Vagina (tissue), 2 donors: ENCODE results near the gene SGIP1.

Experiments
- CTCF ChIP-seq, 3 experiments: fragments of 450-650 bp in 2 of 3; fragments of 200-600 bp in 1 of 3; sonication (generic) in 1 of 3; IDR thresholded peaks; one replicate each; pipeline ENCODE4 v1.5.1; 2017 to 2019; ENCODE audit warnings: antibody characterized with exemption in 3 of 3, mild to moderate bottlenecking in 2 of 3, moderate library complexity in 2 of 3
- POLR2AphosphoS5 ChIP-seq, 2 donors: sonication (generic); formaldehyde crosslinking; IDR thresholded peaks; one replicate each; pipeline ENCODE4 v1.9.0; 2017; ENCODE audit warnings: antibody characterized with exemption in 2 of 2, mild to moderate bottlenecking in 2 of 2, low read depth in 1 of 2; ENCODE audit not compliant: insufficient read depth in 1 of 2

GRCh38 chr1:66725885-66726665 lies 192.1 kb downstream of the SGIP1 start:
- TF ChIP-seq CTCF (IDR thresholded peaks at IDR 0.05) = peak; percentile 74 to 85 (median 83)
- no peak for TF ChIP-seq POLR2AphosphoS5 (IDR thresholded peaks at IDR 0.05; ENCODE audit: insufficient read depth in 1 of 2, low read depth in 1 of 2)
